NCI-H446 (cell line): ENCODE measurements around the gene DDAH2.
"Not testable (repeated sequence)": the region's sequence is repeated elsewhere in the genome, so short reads cannot be mapped to it uniquely, and the experiment has no call there.

Experiments used
- DNase-seq, 2 experiments: peaks; one replicate each; lab custom pipeline; 2025; lab: John Stamatoyannopoulos, UW

Gene DDAH2

DNA sequence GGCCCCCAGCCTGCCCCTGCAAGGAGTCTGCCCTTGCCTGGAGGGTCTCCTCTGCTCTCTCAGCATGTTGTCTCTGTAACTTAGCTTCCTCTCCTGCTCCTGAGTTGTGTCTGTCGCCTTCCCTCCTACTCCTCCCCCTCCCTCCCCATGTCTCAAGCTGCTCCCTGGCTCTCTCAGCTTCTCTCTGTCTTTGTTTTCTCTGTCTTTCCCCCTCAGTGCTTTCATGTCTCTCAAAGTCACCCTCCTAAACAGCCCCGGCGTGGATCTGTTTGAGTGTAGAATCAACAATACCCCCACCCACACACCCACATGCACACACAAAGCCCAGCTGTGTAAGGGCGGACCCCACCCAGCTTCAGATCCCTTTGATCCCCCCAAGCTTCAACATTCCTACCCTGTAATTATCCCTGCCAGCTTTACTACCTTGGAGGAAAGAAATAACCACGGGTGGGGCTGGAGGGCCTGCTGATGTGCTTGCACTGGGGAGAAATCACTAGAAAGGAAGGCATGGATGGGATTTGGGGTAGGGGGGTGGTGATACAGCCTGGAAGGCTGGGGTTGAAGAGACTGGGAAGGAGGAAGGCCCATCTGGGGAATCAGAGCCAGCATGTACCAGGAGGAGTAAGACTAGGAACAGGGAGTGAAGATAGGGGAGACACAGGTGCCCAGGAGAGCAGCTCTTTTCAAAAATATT, 15.0 kb downstream of the DDAH2 start:
- no peak for DNase-seq

DNA sequence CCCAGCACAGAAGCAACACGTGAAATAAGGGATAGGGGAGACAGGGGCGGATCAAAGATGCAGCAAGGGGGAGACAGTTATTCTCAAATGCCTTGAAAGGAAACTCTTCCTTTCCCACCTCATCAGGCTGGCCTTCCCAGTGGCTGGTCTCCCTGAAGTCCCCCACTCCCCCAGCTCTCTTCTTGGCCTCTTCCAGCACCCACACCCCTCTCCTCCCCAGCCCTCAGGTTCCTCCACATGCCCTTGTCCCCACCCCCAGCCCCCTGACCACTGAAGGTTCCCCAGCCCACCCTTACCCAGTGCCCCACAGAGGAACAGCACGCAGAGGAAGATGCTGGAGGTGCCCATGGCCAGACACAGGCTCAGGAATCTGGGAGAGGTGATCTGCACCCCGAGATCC, 15.6 kb downstream of the DDAH2 start:
- DNase-seq, result no peak

DNA sequence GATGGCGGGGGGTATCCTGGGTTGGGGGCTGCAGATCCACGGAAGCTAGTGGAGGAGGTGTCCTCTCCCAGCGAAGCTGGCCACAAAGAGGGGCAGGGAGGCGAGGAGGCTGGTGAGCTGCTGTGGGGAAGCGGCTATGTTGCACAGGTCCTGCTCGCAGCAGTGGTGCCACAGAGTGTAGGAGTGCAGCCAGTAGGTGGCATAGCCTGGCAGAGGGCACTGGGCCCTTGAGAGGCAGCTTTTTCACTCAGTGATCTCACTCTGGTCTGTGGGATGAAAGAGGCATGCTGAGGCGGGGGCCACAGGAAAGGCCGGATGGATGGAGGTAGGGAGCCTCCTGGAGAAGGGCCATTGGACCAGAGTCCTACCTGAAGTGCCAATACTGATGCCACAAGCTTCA, 16.8 kb downstream of the DDAH2 start:
- DNase-seq, result no peak

DNA sequence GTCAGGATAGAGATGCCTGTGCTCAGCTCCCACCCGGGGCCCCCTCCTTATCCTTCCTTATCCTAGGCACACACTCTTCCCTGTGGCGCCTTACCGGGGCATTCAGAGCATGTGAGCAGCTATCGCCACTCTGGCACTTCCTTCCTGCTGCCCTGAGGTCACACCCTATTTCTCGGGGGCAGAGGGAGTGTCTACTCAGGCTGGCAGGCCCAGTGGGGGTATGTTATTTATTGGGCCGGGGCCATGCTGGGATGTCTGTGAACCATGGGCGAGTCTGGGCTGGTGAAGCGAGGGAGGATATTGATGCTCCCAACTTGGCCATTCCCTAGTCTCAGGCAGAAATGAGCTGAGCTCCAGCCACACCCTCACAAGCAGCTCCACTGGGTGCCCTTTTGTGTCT, 17.9 kb downstream of the DDAH2 start:
- DNase-seq, result no peak

DNA sequence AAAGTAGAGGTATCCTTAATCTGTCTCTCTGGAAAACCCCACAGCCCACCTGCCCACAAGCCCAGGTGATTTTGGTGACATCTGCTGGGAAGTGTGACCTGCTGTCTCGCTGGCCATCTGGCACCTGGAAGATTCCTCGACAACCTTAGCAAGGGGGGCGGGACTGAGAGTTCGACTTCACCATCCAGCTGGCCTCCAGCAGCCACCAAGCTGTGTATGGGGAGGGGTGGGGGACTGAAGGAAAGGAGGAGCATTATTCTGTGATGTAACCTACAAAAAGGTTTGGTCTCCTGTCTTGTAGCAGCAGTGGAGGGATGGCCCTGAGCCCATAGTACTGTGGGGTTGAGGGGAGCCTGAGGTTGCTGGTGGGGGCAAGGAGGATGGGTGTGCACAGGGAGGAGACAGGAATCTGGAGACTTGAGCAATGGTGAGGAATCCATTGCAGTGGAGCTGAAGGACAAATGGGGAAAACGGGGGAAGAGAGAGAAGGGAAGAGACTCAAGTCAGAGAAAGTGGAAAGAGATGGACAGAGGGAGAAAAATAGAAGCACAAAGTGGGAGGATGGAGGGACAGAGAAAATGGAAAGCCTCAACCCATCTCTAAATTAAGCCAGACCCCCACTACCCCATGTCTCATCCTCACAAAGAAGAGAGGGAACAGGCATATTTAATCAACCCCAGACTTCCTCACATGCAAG, 18.4 kb downstream of the DDAH2 start:
- no peak for DNase-seq

DNA sequence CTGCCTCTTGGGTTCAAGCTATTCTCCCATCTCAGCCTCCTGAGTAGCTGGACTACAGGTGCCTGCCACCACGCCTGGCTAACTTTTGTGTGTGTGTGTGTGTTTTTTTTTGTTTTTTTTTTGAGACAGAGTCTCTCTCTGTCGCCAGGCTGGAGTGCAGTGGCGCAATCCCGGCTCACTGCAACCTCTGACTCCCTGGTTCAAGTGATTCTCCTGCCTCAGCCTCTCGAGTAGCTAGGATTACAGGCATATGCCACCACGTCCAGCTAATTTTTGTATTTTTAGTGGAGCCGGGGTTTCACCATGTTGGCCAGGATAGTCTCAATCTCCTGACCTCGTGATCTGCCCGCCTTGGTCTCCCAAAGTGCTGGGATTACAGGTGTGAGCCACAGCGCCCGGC, 19.9 kb downstream of the DDAH2 start:
- not testable (repeated sequence) for DNase-seq

DNA sequence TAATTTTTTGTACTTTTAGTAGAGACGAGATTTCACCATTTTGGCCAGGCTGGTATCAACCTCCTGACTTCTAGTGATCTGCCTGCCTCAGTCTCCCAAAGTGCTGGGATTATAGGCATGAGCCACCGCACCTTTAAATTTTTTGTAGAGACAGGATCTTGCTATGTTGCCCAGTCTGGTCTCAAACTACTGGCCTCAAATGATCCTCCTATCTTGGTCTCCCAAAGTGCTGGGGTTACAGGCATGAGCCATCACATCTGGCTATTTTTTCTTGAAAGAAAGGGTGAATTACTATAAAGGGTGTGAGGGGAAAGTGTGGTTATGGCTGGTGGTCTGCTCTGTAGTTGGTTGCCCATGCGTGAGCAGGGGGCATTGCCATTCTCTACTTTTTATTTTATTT, 20.9 kb downstream of the DDAH2 start:
- no peak for DNase-seq

DNA sequence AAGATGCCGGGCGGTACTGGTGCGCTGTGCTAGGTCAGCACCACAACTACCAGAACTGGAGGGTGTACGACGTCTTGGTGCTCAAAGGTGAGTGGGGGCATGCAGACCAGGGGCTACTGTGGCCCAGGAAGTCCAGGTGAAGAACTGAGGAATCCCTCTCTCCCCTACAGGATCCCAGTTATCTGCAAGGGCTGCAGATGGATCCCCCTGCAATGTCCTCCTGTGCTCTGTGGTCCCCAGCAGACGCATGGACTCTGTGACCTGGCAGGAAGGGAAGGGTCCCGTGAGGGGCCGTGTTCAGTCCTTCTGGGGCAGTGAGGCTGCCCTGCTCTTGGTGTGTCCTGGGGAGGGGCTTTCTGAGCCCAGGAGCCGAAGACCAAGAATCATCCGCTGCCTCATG, 21.4 kb downstream of the DDAH2 start:
- no peak for DNase-seq

DNA sequence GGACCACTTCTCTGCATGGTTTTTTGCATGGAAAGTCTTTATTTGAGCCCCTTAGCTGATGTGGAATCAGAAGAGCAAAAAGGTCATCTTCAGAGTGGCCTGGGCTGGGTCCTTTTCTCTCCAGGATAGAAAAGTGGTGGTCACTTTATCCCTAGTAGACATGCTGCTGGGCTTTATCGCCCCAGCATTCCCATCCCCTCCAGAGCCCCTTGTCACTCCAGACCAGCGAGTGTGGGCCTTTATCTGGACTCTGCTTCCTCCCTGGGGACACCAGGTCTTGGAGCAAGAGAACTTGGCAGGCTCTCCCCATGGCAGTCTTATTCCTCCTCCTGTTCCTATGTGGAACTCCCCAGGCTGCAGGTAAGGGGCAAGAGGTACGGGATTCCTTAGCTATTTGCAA, 22.5 kb downstream of the DDAH2 start, which contains the start of gene LY6G6F:
Gene LY6G6F, plus strand, starts transcription at position 268 of the 400 bp plus-strand sequence. Its CDS starts 41 bp downstream, at position 309.
- DNase-seq, result no peak

DNA sequence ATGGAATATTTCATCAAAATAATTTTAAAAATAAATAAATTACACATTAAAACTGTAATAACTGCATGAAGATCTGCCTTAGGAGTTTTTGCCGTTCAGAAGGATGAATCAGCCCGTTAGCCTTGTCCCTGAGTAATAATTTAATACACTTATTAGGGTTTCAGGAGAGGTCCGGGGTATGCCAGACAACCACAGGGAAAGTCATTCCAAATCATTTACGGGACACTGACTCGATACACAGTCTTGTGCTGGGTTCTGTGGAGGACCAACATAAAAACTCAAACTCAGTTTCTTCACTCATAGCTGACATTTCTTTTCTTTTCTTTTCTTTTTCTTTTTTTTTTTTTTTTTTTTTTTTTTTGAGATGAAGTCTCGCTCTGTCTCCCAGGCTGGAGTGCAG, 23.2 kb downstream of the DDAH2 start:
- no peak for DNase-seq

DNA sequence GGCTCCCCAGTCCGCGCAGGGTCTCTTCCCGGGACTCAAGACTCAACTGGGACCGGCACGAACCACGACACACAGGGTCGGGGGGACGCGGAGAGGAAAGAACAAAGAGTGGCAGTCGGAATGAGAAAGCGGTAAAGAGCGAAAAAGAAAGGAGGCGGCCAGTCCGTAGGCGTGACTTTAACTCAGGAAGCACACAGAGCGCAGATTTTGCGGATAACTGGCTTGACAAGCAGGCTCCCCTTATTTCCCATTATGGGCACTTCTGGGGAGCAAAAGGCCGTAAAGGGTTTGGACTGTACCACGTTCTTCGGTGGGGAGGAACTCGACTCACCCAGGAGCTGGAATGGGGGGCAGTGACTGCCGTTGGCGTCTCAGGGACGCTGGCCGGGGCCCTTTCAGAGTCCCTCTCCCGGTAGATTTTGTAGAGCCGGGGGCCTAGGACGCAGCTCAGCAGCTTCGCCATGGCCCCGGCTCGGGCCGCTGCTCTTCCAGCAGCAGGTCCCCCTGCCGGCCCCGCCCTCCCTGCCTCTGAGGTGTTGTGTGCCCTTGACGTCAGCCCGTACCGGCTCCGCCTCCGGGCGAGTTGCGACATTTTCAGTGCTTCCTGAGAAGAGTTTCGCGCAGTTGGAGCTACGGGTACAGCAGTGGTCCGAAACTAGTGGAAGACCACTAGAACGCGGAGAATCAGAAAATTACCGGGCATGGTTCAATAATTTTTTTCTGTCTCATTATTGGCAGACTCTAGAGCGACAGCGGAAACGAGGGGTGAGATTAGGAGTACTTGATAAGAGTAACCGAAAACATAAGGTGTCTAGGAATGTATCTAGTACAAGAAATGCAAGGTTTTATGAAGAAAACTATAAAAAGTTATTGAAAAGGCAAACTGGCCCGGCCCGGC, 26.0 kb downstream of the DDAH2 start, which contains the start of gene ABHD16A:
Gene ABHD16A, minus strand, starts transcription at position 506 of the 898 bp plus-strand sequence. Its CDS starts 43 bp downstream, at position 463.
- DNase-seq, result peak; percentile 93 to 97

DNA sequence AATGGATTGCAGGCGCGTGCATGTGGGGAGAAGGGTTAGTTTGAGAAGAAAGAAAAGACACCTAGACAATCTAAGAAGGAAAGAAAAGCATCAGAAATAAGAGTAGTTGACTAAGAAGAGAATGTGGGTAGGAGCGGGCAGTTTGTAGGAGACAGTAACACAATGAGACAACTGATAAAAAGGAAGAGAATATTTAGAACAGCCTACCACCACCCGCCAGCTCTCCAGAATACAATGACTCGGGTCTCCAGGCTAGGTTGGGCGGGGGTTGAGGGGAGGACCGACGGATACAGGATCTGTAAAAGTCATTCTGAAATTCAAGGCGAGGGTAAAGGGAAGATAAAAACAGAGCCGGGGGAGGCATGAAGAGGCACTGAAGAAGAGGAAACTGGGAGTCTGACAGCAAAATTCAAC, 26.7 kb downstream of the DDAH2 start:
- no peak for DNase-seq

DNA sequence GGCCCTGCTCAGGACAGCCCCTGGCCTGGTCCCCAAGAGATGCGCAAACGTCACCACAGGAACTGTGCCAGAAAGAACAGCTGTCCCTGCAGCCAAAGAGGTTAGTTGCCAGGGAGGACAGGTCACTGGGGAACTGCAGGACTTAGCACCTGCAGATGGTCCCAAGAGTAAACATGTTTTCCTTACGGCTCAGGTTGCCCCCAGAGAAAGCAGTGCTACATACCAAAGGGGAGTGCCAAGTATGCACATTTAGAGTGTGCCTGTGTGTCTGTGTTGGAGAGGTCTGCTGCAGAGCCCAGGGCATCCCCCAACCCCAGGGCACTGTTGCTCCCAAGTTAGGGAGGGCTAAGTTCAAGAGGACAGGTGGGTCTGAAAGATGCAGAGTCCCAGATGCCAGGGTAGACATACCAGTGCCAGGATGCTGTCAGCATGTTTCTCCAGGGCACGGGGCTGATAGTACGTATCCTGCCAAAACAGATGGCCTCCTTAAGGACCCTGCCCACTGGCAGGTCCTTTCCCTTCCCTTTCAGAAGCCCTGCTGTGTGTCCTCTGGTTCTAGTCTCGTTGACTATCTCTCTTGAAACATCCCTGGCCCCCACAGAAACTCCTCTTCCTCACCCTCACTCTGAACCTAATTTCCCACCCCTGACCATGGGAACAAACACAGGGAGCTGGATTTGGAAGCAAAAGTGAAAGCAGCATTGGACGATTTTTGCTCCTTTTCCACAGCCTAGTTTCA, 27.3 kb downstream of the DDAH2 start:
- peak in 1 of 2 experiments; percentile 38 for DNase-seq

DNA sequence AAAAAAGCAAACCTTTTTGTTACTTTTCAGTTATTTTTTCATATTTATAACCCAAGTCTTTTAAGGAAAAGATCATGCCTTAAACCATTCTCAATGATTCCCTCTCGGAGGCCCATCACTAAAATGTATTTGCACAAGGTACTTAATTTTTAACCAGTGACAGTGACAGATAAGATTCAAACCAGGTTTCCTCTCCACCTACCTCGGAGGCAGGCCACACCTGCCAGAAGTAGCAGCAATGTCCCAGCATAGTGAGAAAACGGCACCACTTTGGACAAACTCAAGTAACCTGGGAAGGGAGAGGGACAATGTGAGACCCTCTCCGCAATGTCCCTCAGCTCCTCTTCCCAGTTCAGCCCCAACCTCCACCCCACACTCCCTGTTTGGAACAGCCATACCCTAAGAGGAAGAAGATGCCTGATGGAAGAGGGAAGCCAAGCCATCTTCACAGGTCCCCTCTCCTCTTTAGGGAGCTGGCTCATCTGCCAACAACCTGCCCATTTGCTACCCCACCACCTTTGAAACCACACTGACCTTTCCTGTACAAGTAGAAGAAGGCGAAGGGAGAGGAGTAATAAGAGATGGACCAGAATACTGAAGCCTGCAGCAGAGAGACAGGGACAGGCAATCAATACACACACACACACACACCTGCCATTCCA, 28.2 kb downstream of the DDAH2 start:
- no peak for DNase-seq

DNA sequence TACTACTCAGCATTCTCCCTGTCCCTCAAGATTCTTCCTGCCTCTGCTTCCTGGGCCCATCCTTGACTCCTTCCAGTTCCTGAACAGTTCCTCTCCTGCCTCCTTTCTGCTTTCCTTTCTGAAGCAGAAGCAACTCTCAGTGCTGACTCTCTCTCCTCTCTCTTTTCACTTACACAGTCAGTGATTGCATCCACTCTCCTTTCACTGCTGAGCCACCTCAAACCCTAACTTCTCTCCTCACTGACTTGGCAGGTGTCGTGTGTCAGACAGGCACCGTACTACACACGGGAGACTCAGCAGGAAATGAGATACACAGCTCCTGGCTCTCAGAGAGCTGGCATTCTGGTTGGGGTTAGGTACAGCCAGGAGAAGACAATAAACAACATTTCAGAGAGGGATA, 31.5 kb downstream of the DDAH2 start:
- no peak for DNase-seq

DNA sequence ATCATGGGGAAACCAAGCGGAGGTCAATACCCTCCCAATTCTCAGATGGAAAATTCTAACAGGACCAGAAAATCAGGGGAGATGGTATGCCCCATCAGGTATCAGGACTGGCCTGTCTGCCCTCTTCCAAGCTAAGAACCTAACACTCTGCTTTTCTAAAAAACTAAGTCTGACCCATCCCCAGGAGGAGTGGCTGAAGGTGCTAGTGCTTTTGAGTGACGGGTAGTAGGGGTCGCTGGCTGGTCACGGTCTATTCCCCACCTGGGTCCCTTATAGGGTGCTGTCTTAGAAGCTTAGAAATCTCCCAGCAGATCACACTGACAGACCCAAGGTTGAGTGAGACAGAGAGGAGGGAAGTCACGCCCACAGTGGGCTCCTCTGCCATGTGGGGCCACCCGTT, 35.6 kb downstream of the DDAH2 start:
- no peak for DNase-seq

DNA sequence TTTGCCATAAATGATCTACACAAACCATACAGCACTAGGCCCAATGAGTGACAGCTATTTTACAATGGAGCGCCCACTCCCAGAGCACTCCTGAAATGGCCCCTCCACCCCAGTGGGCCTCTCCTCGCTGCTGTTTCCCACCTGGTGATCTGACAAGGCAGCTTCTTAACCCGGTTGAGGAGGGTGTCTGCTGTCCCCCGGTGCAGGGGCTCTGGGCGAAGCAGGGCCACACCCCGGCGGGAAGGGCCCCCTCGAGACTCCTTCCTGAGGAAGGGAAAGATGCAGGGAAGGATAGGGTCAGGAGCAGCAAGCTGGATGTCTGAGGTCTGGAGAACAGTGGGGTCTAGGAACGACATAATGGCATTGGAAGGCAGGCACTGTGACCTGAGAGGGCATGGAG, 36.2 kb downstream of the DDAH2 start:
- no peak for DNase-seq

DNA sequence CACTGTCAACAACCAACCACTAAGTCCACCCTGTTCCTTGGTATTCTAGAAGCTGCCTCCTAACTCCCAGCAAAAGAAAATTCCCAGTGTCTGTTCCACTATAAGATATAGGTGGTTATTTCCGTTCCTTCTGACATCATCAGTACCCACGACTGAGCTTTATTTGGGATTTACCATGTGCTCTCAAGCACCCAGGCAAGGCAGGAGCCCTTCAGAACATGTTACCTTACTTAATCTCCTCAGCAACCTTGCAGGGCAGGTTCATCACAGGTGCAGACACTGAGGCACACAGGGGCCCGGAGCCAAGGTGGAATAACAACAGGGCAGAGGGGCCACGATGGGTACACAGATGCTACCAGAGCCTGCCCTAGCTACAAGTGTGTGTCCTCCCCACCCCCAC, 36.7 kb downstream of the DDAH2 start:
- DNase-seq, result no peak

DNA sequence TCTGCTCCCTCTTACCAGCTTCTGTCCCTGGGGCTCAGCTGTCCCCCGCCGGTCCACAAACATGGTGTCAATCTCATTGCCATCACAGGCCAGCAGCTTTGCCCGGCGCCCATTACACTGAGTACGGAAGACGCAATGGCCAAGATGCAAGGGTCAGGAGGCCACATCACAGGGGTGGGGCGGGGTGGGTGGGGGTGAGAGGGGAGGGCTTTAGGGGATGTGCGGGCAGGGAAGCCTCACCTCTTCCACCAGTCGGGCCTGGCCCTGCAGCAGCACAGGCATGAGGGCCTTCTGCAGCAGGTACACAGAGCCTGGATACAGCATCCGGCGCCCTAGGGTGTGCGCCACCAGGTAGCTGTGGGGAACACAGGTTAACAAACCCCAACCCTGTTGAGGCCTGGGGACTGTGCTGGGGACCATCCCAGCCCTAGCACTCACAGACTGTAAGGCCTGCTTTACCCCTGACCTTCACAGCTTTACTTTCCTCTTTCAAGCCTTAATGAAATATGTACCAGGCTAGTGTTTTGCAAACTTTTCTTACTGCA, 37.5 kb downstream of the DDAH2 start:
- no peak for DNase-seq

DNA sequence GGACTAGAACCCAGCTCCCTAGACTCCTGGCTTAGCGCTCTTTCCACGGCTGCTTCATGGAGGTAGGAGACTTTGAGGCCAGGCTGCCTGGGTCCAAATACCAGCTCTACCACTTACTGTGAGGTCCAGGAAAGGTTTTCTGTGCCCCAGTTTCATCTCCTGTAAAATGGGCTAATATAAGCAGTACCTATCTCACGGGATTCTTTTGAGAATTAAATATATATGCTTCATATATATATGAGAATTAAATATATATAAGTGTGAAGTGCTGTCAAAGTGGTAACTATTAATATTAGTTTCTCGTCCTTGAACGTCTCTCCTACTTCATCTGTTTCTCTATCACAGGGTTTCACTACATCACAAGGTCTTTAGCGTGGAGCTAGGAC, 38.0 kb downstream of the DDAH2 start:
- no peak for DNase-seq
